ENCODE measurements around the gene MYCBPAP.

GRCh38 chr17:50482516-50482915, 25.7 kb upstream of the MYCBPAP start:
- peak; percentile 89 to 96 for TF ChIP-seq CTCF (IDR thresholded peaks at IDR 0.05; ENCODE audit: extremely low read depth in 1 of 2, insufficient read depth in 1 of 2, low read depth in 1 of 2, low read length in 2 of 2)
- no peak for TF ChIP-seq EZH2 (IDR thresholded peaks at IDR 0.05; ENCODE audit: borderline replicate concordance, low read depth, low read length, severe bottlenecking)
- peak; percentile 36 for TF ChIP-seq JUN (IDR thresholded peaks at IDR 0.05; ENCODE audit: borderline replicate concordance, insufficient read depth, insufficient read length, low read depth)
- TF ChIP-seq POLR2A (IDR thresholded peaks at IDR 0.05; ENCODE audit: low read depth, low read length) = no peak
- no peak for TF ChIP-seq POLR2AphosphoS5 (IDR thresholded peaks at IDR 0.05; ENCODE audit: insufficient read depth, low read depth, low read length)
- TF ChIP-seq MAX (IDR thresholded peaks at IDR 0.05; ENCODE audit: insufficient read depth, insufficient read length) = no peak
- TF ChIP-seq GATA2 (IDR thresholded peaks at IDR 0.05; ENCODE audit: insufficient read depth, insufficient read length, low read depth, low read length) = no peak
- no peak for TF ChIP-seq MYC (IDR thresholded peaks at IDR 0.05; ENCODE audit: low read depth, low read length)

Data from endothelial cell of umbilical vein (primary cell).